ENCODE measurements around the gene TMEM87B.

GRCh38 chr2:112061840-112062239, 6.8 kb downstream of the TMEM87B start:
- TF ChIP-seq, protein P1, sequence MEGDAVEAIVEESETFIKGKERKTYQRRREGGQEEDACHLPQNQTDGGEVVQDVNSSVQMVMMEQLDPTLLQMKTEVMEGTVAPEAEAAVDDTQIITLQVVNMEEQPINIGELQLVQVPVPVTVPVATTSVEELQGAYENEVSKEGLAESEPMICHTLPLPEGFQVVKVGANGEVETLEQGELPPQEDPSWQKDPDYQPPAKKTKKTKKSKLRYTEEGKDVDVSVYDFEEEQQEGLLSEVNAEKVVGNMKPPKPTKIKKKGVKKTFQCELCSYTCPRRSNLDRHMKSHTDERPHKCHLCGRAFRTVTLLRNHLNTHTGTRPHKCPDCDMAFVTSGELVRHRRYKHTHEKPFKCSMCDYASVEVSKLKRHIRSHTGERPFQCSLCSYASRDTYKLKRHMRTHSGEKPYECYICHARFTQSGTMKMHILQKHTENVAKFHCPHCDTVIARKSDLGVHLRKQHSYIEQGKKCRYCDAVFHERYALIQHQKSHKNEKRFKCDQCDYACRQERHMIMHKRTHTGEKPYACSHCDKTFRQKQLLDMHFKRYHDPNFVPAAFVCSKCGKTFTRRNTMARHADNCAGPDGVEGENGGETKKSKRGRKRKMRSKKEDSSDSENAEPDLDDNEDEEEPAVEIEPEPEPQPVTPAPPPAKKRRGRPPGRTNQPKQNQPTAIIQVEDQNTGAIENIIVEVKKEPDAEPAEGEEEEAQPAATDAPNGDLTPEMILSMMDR (IDR thresholded peaks at IDR 0.05; ENCODE audit: low read length): no peak
- no peak for TF ChIP-seq EZH2 (optimal IDR thresholded peaks at IDR 0.05; ENCODE audit: low read depth, low read length)

Data from MM.1S (cell line).